HL-60 (cell line): ENCODE measurements around the gene TAPT1.

Experiments
- GABPA ChIP-seq: IDR thresholded peaks from 2 replicates; pipeline ENCODE4 v1.6.1; 2012; ENCODE audit warnings: low read depth
- POLR2AphosphoS5 ChIP-seq: IDR thresholded peaks from 2 replicates; pipeline ENCODE4 v1.6.1; 2012; ENCODE audit warnings: low read depth
- SPI1 ChIP-seq: IDR thresholded peaks from 2 replicates; pipeline ENCODE4 v1.6.1; 2012; ENCODE audit warnings: low read depth, mild to moderate bottlenecking, borderline replicate concordance
- TF ChIP-seq, protein P1 (sequence below): IDR thresholded peaks from one replicate; pipeline ENCODE4 v1.5.1; 2011; ENCODE audit warnings: low read length, control low read depth, inconsistent platforms; ENCODE audit not compliant: insufficient read depth
- TF ChIP-seq, protein P2 (sequence below): IDR thresholded peaks from 2 replicates; pipeline ENCODE4 v1.6.1; 2012; ENCODE audit warnings: low read depth; ENCODE audit not compliant: insufficient replicate concordance

DNA sequence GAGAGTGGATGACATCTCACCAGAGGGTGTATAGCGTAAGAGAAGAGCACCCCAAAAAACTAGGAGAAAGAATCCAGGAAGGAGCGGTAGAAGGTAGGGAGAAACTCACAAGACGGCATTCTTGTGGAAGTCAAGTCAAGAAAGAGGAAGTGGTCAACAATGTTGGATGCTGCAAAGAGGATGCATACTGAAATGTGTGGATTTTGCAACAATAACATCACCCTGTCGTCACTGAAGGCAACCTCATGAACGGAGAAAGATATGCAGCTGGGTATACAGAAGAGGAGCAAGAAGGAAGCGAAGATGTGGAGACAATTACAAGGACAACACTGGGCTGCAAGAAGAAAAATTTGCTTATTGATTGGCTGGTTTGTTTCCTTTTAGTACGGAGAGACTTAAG, 11.4 kb upstream of the TAPT1 start:
- TF ChIP-seq POLR2AphosphoS5, result peak; percentile 89
- TF ChIP-seq, protein P1, sequence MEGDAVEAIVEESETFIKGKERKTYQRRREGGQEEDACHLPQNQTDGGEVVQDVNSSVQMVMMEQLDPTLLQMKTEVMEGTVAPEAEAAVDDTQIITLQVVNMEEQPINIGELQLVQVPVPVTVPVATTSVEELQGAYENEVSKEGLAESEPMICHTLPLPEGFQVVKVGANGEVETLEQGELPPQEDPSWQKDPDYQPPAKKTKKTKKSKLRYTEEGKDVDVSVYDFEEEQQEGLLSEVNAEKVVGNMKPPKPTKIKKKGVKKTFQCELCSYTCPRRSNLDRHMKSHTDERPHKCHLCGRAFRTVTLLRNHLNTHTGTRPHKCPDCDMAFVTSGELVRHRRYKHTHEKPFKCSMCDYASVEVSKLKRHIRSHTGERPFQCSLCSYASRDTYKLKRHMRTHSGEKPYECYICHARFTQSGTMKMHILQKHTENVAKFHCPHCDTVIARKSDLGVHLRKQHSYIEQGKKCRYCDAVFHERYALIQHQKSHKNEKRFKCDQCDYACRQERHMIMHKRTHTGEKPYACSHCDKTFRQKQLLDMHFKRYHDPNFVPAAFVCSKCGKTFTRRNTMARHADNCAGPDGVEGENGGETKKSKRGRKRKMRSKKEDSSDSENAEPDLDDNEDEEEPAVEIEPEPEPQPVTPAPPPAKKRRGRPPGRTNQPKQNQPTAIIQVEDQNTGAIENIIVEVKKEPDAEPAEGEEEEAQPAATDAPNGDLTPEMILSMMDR, result no peak
- peak; percentile 100 for TF ChIP-seq SPI1
- TF ChIP-seq, protein P2, sequence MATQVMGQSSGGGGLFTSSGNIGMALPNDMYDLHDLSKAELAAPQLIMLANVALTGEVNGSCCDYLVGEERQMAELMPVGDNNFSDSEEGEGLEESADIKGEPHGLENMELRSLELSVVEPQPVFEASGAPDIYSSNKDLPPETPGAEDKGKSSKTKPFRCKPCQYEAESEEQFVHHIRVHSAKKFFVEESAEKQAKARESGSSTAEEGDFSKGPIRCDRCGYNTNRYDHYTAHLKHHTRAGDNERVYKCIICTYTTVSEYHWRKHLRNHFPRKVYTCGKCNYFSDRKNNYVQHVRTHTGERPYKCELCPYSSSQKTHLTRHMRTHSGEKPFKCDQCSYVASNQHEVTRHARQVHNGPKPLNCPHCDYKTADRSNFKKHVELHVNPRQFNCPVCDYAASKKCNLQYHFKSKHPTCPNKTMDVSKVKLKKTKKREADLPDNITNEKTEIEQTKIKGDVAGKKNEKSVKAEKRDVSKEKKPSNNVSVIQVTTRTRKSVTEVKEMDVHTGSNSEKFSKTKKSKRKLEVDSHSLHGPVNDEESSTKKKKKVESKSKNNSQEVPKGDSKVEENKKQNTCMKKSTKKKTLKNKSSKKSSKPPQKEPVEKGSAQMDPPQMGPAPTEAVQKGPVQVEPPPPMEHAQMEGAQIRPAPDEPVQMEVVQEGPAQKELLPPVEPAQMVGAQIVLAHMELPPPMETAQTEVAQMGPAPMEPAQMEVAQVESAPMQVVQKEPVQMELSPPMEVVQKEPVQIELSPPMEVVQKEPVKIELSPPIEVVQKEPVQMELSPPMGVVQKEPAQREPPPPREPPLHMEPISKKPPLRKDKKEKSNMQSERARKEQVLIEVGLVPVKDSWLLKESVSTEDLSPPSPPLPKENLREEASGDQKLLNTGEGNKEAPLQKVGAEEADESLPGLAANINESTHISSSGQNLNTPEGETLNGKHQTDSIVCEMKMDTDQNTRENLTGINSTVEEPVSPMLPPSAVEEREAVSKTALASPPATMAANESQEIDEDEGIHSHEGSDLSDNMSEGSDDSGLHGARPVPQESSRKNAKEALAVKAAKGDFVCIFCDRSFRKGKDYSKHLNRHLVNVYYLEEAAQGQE, result no peak
- TF ChIP-seq GABPA, result peak; percentile 51
